Measurements from ENCODE around the gene GABRB2.

DNA sequence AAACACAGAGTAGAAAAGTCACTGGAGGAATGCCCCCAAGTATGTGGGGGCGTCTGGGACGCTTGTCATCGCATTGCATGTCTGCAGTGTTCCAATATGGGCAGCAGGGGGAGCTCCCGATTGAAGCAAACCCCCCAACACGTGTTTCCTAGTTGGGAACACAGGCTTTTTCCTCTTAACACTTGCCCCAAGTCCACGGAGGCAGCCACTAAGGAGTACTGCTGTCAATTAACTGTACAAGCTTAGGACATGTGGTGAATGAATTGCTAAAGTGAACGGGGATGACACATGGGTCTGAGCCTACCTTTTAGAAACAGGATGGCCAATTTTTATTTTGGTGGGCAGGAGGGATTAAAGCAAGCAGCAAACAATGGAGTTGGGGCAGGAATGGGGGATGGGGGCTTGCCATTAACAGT, 2.2 kb downstream of the GABRB2 start:
- TF ChIP-seq POLR2A (IDR thresholded peaks at IDR 0.05; ENCODE audit: low read depth, low read length): no peak
- no peak for TF ChIP-seq POLR2AphosphoS5 (IDR thresholded peaks at IDR 0.05; ENCODE audit: low read depth, low read length)
- TF ChIP-seq SPI1 (IDR thresholded peaks at IDR 0.05; ENCODE audit: low read depth, low read length): no peak
- TF ChIP-seq TAF1 (IDR thresholded peaks at IDR 0.05; ENCODE audit: low read depth, low read length): no peak
- TF ChIP-seq PAX5 (IDR thresholded peaks at IDR 0.05; ENCODE audit: insufficient read depth, low read length, severe bottlenecking): no peak
